DOHH2 (cell line): ENCODE data around the gene FAM181B.

Experiments used
- H3F3A ChIP-seq: fragments of 200-600 bp; sonication (generic), shearing (Covaris generic); 2 replicates; pipeline ENCODE4 v1.6.0; 2016; ENCODE audit warnings: antibody characterized with exemption, mild to moderate bottlenecking; ENCODE audit not compliant: control insufficient read depth, insufficient read depth
- H3K27ac ChIP-seq: fragments of 200-600 bp; sonication (generic); 2 replicates; pipeline ENCODE4 v1.5.1; 2014; ENCODE audit warnings: low read depth, mild to moderate bottlenecking, low read length, moderate library complexity
- H3K27me3 ChIP-seq: fragments of 200-600 bp; sonication (generic); 2 replicates; pipeline ENCODE4 v1.6.1; 2014; ENCODE audit warnings: mild to moderate bottlenecking, low read length, mixed read lengths; ENCODE audit not compliant: control insufficient read depth
- H3K36me3 ChIP-seq: fragments of 200-600 bp; sonication (generic); 2 replicates; pipeline ENCODE4 v1.6.1; 2014; ENCODE audit warnings: mild to moderate bottlenecking, low read length, moderate library complexity, mixed read lengths; ENCODE audit not compliant: control insufficient read depth
- H3K4me1 ChIP-seq: fragments of 200-600 bp; sonication (generic); 2 replicates; pipeline ENCODE4 v1.6.1; 2014; ENCODE audit warnings: mild to moderate bottlenecking, low read length, mixed read lengths; ENCODE audit not compliant: control insufficient read depth
- H3K4me2 ChIP-seq: fragments of 200-600 bp; sonication (generic); 2 replicates; pipeline ENCODE4 v1.6.0; 2014; ENCODE audit warnings: mild to moderate bottlenecking, low read length, moderate library complexity
- H3K4me3 ChIP-seq: fragments of 200-600 bp; sonication (generic); 2 replicates; pipeline ENCODE4 v1.5.1; 2014; ENCODE audit warnings: mild to moderate bottlenecking, low read length, mixed read lengths
- H3K79me2 ChIP-seq: fragments of 200-600 bp; sonication (generic); 2 replicates; pipeline ENCODE4 v1.6.1; 2014; ENCODE audit warnings: mild to moderate bottlenecking, low read length, mixed read lengths; ENCODE audit not compliant: control insufficient read depth
- H3K9me2 ChIP-seq: fragments of 200-600 bp; sonication (generic); replicated peaks from 2 replicates; pipeline ENCODE4 v1.6.1; 2014; ENCODE audit warnings: mild to moderate bottlenecking, low read length, mixed read lengths; ENCODE audit not compliant: control insufficient read depth
- H3K9me3 ChIP-seq: fragments of 200-600 bp; sonication (generic); 2 replicates; pipeline ENCODE4 v1.6.1; 2014; ENCODE audit warnings: antibody characterized with exemption, low read length, mixed read lengths; ENCODE audit not compliant: control insufficient read depth, insufficient read depth
- H4K20me1 ChIP-seq: fragments of 200-600 bp; sonication (generic); 2 replicates; pipeline ENCODE4 v1.6.0; 2014; ENCODE audit warnings: low read depth, mild to moderate bottlenecking, antibody characterized with exemption, low read length, moderate library complexity; ENCODE audit not compliant: control insufficient read depth, insufficient read depth
- EZH2phosphoT487 ChIP-seq: fragments of 200-600 bp; sonication (generic); IDR thresholded peaks from 2 replicates; pipeline ENCODE4 v1.6.1; 2017; ENCODE audit warnings: borderline replicate concordance, mild to moderate bottlenecking, antibody characterized with exemption, low read length, moderate library complexity, mixed read lengths
- TF ChIP-seq, protein P1 (sequence below): fragments of 200-600 bp; sonication (generic); IDR thresholded peaks from one replicate; pipeline ENCODE4 v1.5.1; 2014; ENCODE audit warnings: antibody characterized with exemption, mild to moderate bottlenecking, low read depth, low read length; ENCODE audit not compliant: poor library complexity, severe bottlenecking

The FAM181B gene

DNA sequence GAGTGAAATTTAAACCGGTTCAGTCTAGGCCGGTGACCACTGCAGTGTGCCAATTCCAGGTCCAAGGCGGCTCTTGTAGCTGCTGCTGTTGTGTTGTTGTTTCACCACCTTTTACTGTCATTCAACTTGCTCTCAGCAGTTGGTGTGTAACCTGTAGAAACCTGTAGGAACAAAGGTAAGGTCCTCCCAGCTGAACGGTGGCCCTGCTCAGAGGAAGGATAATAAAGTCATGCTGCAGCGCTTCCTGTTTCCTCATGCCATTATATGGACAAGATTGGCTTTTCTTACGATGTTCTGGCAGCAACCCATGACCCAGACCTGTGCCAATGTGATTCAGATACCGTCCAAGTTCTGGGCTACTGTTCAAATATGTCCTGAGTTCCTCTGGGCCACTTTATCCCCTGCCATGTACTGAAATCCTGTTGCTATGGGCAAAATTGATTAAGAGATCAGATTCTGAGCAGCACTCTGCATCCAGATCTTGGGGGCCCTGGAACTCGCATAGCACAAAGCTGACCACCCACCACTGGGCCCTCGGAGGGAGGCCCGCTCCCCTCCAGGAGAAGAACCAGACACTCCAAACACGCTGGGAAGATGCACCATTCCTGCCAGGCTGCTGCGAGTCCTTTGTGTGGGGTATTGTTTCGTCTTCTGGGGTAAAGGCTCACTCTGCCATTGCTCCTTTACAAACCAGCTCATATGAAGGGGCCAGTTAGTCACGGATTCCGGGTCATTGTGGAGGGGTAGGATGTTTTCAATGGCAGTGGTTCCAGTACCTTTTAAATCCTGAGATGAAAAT is 13.2 kb downstream of the FAM181B start:
- Histone ChIP-seq H3K9me2 (no peaks in the 10 kb centered on the region), H3K4me1 (no peaks in the 10 kb centered on the region), H3K4me3 (no peak overlapping the region), H3K27ac (no peak overlapping the region), H3K36me3 (no peaks in the 10 kb centered on the region), H3K9me3 (no peaks in the 10 kb centered on the region), H3F3A (no peaks in the 10 kb centered on the region), H3K79me2 (no peaks in the 10 kb centered on the region), H3K4me2 (no peak overlapping the region), H3K27me3 (peaks cover 8% of the 10 kb centered on the region), H4K20me1 (no peaks in the 10 kb centered on the region)
- TF ChIP-seq, protein P1, sequence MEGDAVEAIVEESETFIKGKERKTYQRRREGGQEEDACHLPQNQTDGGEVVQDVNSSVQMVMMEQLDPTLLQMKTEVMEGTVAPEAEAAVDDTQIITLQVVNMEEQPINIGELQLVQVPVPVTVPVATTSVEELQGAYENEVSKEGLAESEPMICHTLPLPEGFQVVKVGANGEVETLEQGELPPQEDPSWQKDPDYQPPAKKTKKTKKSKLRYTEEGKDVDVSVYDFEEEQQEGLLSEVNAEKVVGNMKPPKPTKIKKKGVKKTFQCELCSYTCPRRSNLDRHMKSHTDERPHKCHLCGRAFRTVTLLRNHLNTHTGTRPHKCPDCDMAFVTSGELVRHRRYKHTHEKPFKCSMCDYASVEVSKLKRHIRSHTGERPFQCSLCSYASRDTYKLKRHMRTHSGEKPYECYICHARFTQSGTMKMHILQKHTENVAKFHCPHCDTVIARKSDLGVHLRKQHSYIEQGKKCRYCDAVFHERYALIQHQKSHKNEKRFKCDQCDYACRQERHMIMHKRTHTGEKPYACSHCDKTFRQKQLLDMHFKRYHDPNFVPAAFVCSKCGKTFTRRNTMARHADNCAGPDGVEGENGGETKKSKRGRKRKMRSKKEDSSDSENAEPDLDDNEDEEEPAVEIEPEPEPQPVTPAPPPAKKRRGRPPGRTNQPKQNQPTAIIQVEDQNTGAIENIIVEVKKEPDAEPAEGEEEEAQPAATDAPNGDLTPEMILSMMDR, result no peak
- no peak for TF ChIP-seq EZH2phosphoT487

- H3K27ac ChIP-seq, result no peak overlapping the region
- TF ChIP-seq EZH2phosphoT487, result no peak
- TF ChIP-seq, protein P1, result no peak
- H3K4me1 ChIP-seq, result no peaks in the 10 kb centered on the region
- 0 out of 2 replicates have a peak, but pooled peaks cover 8% of the 10 kb centered on the region for H3K27me3 ChIP-seq
- H3K4me3 ChIP-seq, result no peak overlapping the region
- no peaks in the 10 kb centered on the region for H4K20me1 ChIP-seq
- H3K9me2 ChIP-seq, result no peaks in the 10 kb centered on the region
- no peaks in the 10 kb centered on the region for H3F3A ChIP-seq
- H3K4me2 ChIP-seq, result no peak overlapping the region
- no peaks in the 10 kb centered on the region for H3K36me3 ChIP-seq
- H3K9me3 ChIP-seq, result no peaks in the 10 kb centered on the region
- no peaks in the 10 kb centered on the region for H3K79me2 ChIP-seq
These were observed 14.1 kb downstream of the FAM181B start for GRCh38 chr11:82719361-82720105.

GRCh38 chr11:82718821-82719220 is 14.8 kb downstream of the FAM181B start:
- Histone ChIP-seq H3K9me3 (no peaks in the 10 kb centered on the region), H3K4me1 (no peaks in the 10 kb centered on the region), H3K4me3 (no peak overlapping the region), H3K27ac (no peak overlapping the region), H3K27me3 (0 out of 2 replicates have a peak, but pooled peaks cover 5% of the 10 kb centered on the region), H3K9me2 (no peaks in the 10 kb centered on the region), H3K79me2 (no peaks in the 10 kb centered on the region), H3K36me3 (no peaks in the 10 kb centered on the region), H4K20me1 (no peaks in the 10 kb centered on the region), H3F3A (no peaks in the 10 kb centered on the region), H3K4me2 (no peak overlapping the region)
- TF ChIP-seq, protein P1, result no peak
- no peak for TF ChIP-seq EZH2phosphoT487
